ENCODE results near the gene CD200R1L.

GRCh38 chr3:112822064-112823055, 24.3 kb downstream of the CD200R1L start:
- TF ChIP-seq REST (IDR thresholded peaks at IDR 0.05; ENCODE audit: unreplicated experiment), result no peak
- no peak for TF ChIP-seq CREB1 (CRISPR knock-in tag; IDR thresholded peaks at IDR 0.05; ENCODE audit: low read depth)
- TF ChIP-seq CTCF (conservative IDR thresholded peaks at IDR 0.05; ENCODE audit: low read depth in 2 of 2), result no peak
- TF ChIP-seq EZH2phosphoT487 (IDR thresholded peaks at IDR 0.05; ENCODE audit: unreplicated experiment), result no peak
- no peak for TF ChIP-seq EZH2 (IDR thresholded peaks at IDR 0.05; ENCODE audit: low read depth, unreplicated experiment)
- no peak for TF ChIP-seq ZNF462 (CRISPR knock-in tag; IDR thresholded peaks at IDR 0.05)
- no peak for TF ChIP-seq POLR2AphosphoS5 (IDR thresholded peaks at IDR 0.05; ENCODE audit: low read depth)
